Measurements from ENCODE around the gene ANKDD1A.
A peak's percentile ranks its signal among the peaks of the same experiment; 100 is the strongest.

ANKDD1A gene

DNA sequence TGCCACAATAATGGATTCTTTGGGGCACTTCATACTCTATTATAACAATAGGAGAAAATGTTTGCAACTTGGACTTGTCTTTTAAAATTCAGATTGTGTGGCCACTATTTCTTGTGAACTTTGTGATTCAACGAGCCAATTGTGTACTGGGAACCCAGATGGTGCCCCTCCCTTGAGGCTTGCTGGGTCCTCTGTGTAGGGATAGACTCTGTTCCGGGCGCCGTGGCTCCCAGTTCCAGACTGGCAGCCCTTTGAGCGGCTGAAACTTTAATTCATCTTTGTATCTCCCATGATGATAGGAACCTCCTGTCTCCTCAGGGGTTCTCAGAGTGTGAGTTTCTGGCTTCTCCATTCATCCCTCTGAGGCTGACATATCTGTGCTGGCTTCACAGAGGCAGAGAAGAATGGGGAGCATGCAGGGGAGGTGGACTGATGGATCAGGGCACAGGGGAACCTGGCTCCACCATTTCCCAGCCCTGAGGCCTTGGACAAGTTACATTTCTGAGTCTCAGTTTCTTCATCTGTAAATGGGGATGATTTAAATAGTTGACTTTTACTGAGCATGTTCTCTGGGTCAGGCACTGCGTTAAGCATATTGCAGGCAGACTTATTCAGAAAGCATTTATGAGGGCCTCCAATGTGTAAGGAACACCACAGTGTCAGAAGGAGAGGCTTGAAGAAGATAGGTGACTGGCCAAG is 15.2 kb upstream of the ANKDD1A start:
- no peak for DNase-seq

DNA sequence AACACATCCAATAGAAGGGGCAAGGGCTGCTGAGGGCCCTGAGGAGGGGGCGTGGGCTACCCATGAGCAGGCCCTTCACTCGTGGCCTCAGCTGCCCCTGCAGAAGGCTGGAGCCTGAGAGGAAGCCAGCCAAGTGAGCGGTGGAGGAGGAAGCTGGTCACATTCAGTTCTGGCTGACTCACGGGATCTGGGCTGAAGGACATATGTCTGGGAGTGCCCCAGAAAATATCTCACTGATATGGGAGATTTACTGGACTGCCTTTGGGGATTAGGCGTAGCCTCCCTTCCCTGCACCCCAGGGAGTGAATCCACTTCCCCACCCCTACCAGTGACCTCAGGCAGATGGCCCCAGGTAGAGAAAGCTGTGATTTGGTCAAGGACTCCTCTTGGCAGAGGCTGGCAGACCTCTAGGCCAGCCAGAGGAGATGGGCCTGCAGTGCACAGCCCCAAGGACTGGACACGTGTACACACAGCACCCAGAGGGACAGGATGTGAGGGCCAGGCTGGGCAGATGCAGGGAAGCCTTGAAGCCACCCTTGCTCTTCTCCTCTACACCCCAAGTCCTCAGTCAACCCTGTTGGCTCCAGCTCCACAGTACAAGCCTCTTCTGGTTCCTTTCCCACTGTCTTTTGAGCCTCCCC is 14.2 kb upstream of the ANKDD1A start:
- no peak for DNase-seq

DNA sequence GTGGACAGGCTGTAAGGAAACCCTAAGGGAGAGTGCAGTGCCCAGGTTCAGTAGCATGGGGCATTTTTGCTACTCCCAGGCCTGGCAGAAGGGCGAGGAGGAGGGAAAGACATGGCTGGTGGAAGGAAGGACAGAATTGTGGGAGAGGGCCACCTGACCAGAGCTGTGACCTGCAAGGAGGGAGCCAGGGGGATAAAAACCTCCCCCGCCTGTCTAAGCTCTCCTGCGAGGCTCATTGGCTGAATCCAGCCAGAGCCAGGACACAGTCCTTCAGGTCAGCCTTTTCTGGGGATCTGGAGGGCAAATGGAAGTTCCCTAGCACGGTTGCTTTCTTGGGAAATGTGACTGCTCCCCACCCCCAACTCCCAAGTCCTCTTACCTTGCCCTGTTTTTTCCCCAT is 13.3 kb upstream of the ANKDD1A start:
- no peak for DNase-seq

DNA sequence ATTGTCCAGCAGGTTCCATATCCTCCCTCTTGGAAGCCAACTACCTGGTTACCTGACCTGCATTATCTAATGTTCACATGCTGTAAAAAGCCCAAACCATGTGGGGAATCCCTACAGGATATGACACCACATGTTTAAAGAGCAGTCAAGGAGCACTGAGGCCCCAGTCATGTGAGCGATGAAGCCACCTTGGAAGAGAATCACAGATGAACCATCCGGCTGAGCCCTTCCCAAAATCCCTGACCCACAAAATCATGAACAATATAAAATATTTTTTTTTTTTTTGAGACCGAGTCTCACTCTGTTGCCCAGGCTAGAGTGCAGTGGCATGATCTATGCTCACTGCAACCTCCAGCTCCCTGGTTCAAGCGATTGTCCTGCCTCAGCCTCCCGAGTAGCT is 10.6 kb upstream of the ANKDD1A start:
- DNase-seq = no peak

DNA sequence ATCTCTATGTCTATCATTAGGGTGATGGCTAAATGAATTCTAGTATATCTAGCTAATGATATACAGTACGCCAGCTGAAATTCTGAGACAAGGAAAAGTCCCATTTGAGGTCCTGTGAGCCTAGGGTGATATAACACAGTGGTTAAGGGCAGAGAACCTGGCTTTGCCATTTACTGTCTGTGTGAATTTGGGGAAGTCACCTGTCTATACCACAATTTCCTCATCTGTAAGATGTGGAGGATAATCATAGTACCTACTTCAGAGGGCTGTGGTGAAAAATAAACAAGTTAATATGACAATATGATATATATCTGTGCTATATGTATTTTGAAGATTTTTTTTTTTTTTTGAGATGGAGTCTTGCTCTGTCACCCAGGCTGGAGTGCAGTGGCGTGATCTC is 9.8 kb upstream of the ANKDD1A start:
- DNase-seq = no peak

DNA sequence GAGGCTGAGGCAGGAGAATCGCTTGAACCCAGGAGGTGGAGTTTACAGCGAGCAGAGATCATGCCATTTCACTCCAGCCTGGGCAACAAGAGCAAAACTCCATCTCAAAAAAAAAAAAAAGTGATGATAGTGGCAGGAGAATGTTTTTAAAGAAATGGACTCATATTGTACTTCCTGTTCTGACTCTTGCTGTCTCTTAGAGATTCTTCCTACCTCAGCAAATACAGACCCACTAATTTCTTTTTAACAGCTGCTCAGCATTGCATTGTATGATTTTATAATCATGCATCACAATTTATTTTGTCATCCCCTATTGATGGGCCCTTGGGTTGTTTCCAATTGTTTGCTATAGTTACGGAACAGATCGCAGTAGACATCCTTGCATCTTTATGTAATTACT is 8.8 kb upstream of the ANKDD1A start:
- no peak for DNase-seq

DNA sequence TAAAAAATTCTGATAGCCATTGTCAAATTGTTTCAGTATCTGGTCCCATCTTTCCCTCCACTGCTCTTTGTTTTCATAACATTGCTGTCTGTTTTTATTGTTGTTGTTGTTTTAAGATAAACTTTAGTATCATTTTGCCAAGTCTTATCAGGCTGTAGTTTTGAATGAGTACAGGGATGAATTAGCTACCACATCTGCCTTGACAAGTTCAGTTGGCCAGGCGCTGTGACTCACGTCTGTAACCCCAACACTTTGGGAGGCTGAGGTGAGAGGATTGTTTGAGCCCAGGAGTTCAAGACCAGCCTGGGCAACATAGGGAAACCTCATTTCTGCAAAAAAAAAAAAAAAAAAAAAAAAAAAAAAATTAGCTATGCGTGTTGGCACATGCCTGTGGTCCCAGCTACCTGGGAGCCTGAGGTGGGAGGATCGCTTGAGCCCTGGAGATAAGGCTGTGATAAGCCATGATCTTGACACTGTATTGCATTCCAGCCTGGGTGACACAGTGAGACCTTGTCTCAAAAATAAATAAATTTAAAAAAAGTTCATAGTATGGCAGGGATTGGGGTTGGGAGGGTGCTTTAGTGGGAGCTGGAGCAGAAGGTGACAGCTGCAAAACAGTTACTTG is 8.3 kb upstream of the ANKDD1A start:
- no peak for DNase-seq

DNA sequence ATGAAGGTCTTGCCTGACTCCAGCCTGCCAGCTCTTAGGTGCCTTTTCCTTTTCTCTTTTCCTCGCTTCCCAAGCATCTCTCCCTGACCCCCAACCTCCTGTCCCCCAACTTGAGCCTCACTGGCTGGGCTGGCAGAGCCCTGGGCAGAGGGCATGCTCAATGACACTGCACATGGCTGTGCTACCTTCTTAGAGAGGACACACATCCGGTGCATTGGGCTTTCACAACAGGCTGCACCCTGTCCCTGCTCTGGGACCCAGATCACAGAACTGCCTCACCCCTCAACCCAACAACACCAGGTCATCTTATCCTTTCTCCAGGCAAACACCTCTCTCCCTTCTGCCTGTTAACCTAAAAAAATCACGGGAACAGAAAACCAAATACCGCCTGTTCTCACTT is 7.5 kb upstream of the ANKDD1A start:
- no peak for DNase-seq

DNA sequence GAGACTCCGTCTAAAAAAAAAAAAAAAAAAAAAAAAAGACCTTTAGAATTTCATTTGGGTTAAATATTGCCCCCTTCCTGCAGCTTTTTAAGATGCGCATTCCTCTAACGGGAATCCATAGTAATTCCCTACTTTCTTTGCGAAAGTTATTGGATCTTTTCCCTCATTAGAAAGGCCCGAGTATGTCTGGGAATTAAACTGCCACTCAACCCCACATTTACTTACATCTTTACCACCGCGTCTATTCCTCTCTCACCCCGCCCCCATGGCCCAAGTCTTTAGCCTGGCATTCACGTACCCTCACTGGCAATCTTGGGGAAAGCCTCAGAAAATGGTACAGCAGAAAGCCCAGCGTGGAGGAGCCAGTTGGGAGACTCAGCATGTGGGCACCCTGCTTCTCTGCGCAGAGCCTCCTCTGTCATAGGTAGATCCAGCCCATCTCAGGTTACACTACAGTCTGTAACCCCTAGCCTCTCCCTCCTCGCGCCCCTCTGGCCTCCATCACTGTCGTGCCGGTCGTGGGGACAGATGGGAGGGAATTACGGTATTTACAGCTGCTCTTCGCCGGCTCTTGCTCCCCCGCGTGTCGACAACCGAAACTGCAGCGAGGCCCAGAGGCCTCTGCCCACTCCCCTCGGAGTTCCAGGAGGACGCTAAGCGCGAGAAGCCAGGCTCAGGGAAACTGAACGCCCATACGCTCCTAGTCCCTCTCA is 6.4 kb upstream of the ANKDD1A start:
- DNase-seq = peak; percentile 88

DNA sequence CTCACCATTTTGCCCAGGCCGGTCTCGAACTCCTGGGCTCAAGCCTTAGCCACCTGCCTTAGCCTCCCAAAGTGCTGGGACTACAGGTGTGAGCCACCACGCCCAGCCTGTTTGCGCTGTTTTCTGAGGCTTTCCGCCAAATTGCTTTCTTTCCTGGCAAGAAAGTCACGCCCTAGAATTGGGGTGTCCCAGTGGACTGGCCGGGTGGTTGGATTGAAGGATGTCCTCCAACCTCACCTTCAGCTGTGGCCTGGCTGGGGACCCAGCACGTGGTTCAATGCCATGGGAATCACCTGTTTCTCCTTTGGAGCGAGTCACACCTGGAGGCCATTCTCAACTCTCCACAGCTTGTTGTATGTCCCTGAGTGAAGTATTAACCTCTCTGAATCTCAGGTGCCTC is 5.8 kb upstream of the ANKDD1A start:
- DNase-seq = no peak

DNA sequence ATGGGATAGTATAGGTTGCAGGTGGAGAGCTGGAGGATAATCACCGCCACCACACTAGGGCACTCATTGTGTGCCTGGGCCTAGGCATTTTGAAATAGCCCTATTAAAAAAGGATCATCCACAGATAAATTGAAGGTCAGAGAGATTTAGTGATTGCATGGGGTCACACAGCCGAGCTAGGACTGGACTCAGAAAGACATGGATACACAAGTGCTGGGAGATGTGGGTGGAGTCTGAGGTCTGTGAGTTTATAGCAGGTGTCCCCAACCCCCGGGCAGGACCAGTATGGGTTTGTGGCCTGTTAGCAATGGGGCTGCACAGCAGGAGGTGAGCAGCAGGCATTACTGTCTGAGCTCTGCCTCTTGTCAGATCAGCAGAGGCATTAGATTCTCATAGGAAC is 5.3 kb upstream of the ANKDD1A start:
- DNase-seq = no peak

DNA sequence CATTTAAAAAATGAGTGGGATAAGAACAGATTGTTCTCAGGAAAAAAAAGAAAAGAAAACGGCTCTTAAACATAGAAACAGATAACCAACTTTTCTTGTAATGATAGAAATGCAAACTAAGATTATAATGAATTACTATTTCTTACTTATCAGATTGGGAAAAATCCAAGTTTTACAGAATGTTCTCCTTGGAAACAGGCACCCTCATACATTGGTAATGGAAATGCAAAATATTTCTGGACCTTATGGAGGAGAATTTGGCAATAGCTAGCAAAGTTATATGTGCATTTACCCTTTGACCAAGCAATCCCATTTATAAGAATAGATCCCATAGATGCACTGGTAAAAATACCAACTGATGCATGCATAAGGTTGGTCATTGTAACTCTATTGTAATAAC is 3.7 kb upstream of the ANKDD1A start:
- DNase-seq = no peak

DNA sequence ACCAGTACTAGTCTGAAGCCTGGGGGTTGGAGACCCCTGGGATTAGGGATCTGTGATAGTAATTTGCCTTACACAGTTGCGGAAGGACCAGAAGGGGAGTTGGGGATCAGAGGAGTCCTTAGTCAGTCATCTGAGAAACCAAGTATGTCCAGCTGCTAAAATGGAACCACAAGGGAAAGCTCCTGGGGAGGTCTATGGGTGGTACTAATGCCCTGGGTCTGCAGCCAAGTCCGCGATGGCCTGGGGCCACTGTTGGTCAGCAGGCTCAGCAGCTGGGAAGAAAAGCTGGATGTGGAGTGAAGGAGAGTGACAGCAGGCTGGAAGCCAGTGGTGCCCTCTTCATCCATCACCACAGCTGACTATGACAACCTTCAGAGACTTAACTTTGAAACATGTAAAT is 2.2 kb upstream of the ANKDD1A start:
- no peak for DNase-seq

DNA sequence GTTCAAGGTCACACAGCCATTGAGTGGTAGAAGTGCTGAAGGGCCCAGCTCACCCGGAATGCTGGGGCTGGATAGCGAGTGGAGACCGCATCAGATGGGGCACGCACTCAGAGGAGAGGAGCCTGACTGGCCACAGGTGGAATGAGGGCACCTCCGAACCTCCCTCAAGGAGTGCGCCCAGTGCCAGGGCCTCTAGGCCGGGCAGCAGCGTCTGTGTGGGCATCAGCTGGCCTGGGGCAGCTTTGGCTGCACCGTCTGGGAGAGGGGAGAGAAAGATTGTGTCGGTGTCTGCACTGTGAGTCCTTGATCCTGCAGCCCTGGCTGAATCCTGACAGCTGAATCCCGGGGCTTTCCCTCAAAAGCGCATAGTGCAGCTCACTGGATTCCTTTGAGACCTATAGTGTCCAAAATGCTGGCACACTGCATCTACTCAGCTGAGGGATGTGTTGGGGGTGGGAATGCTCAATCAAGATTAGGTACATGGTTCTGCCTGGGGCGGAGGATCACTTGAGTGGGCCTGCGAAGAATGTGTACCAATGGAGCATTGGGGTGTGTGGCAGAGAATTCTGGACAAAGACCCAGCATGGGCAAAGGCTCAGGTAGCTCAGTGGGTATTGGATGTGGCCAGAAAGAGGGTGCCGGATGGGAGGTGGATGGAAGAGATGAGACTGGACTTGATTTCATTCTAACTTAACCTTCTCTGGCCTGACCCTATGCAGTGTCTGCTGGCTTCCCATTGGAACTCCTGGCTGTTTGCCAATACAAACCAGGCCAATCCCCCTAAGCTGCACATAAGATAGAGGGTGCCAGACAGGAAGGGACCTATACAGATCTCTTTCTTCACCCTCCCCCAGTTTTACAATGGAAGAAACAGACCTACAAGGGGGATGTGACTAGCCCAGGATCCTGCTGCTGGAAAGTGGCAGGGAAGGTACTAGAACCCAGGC is 950 bp downstream of the ANKDD1A start:
- DNase-seq = no peak

DNA sequence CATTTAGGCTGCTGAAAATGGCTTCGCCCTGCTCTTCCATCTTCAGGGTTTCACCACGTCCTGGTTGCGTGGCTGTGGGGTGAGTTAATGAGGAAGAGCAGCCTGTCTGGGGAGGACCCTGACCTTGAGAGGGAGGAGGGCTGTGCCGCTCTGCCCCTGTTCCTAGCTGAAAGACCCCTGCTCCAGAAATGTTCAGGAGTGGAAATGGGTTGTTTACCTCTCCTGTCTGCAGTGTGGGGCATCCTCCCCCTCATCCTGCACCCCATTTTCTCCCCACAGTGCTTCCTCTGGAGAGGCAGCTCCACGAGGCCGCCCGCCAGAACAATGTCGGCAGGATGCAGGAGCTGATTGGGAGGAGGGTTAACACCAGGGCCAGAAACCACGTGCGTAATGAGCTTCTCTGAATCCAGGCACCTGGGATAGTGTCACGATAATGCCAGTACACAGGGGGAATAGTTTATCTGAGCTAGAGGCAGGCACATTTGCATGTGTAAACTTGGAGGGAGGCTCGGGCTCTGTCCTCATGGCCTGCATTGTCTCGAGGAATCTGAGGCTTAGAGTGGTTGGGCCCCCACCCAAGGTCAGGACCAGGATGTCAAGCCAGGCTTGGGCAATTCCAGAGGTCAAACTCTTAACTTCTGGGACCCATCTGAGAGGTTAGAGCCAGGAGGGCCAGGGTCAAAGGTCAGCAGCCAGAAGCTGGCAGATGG is 4.0 kb downstream of the ANKDD1A start:
- DNase-seq = no peak

DNA sequence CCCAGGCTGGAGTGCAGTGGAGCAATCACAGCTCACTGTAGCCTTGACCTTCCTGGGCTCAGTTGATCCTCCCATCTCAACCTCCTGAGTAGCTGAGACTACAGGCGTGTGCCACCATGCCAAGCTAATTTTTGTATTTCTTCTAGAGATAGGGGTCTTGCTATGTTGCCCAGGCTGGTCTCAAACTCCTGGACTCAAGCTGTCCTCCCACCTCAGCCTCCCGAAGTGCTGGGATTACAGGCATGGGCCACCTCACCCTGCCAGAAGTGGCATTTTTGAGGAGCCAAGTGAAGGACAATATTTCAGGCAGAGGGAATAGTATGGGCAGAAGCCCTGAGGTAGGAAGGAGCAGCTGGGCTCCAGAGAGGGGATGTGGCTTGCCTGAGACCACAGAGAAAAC is 4.7 kb downstream of the ANKDD1A start:
- no peak for DNase-seq

DNA sequence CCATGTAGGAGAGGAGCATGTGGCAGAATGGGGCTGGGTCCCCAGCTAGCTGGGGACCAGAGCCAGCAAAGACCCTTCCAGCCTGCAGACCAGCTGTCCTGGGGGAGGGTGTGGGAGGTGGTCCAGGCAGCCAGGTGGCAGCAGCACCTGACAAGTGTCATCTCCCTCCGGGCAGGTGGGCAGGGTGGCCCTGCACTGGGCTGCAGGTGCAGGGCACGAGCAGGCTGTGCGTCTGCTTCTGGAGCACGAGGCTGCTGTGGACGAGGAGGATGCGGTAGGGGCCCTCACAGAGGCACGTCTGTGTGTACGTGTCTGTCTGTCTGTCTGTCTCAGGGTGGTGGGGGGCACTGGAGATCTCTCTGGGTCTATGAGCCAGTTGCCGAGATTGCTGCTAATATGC is 5.5 kb downstream of the ANKDD1A start:
- no peak for DNase-seq

DNA sequence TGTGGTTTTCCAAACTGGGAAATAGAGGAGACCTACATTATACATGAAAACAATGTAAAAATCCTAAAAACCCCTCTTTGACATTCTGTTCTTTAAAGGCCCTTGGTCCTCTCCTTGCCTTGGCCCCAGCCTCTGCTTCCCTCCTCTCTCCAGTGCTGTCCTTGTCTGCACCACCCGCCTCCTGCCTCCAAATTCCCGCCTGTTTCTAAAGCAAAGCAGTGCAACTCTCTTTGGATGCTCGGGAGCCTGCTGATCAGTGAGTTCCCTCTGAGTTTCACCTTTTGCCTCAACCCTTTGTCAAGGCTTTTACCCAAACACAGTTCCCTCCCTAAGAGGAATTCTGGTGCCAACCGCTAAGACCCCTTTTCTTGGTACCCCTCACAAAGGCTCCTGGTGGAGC is 8.0 kb downstream of the ANKDD1A start:
- DNase-seq = no peak

DNA sequence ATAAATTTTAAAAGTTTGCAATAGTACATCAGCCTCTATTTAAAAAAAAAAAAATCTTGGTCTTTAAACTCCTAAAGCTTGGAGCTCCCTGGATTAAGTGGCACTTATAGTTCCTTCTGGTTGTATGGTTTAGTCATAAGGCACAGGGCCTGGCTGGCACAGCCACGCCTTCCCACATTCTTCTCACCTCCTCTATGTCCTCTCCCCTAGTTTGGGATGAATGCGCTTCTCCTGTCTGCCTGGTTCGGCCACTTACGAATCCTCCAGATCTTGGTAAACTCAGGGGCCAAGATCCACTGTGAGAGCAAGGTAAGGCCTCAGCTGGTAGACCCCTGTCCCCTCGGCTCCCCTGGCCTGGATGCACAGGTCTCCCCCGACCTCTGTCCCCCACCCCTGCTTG is 10.0 kb downstream of the ANKDD1A start:
- DNase-seq = no peak

DNA sequence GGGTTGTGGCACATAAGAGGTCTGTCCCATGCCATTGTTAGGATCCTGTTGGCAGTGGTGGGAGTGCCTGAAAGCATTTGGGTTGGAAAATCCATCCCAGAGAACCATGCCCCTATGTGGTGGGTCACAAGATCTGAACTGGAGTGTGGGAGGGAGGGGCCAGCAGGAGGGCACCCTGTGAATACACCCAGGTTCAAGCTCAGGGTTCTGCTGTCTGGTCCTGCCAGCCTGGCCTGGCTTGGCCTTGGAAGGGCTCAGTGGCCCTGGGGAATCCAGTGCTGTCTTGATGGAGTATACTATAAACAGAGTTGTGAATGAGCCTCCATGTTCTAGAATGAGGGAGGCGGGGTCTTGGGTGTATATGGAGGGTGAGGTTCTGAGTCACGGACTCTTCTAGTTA is 11.8 kb downstream of the ANKDD1A start:
- no peak for DNase-seq

DNA sequence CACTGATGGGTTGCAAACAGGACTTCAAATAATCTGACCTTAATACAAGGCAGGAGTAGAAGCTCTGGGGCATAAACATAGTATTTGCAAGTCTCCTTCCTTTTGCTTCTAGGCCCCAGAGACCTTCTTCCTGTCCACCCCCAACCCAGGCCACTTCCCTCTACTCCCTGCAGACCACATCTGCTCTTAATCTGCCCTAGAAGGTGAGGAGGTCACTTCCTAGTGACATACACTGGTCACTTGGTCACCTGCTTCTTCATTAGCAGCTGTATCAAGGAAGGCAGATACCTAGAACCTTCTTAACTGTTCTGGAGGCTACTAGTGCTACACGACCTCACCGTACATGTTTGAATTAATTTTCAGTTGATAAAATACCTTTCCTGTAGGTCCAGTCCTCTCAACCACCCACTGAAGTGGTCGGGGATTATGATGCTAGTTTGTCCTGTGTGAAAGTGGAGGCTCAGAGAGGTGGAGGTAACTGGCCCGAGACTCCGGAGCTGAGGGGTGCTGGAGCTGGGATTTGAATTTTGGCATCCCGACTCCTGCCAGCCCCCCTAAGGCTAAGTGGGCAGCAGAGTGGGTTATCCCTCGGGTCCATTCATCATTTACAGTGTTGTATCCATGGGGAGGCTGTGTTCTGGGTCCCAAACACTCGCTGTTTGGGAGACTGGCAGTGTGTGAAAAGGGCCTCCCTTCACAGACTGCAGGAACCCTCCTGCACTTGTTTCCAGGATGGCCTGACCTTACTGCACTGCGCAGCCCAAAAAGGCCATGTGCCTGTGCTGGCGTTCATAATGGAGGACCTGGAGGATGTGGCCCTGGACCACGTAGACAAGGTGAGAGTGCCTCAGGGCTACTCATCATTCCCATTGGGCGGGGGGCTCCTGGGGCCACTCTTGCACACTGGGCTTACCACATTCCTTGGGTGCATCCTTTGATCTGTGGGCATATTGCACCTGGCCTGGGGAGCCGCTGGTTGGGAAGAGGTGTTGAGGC is 13.9 kb downstream of the ANKDD1A start:
- no peak for DNase-seq

Data from retina (tissue), 1 donor.